Uterus (tissue), 4 donors: ENCODE data around the gene NKD2. TPM values are rescaled to one million over a fixed set of nuclear protein-coding genes. Genes with fewer than 3 reads are reported as not detected.

Experiments used
- DNase-seq, 2 donors: peaks; one replicate each; pipeline ENCODE4 v3.0.0-alpha.2; 2019 to 2020
- H3K27ac ChIP-seq, 2 donors: fragments of 200-600 bp; sonication (generic); 1 replicate in 1 of 2; 2 replicates in 1 of 2; pipeline ENCODE4 v1.5.1; 2016 to 2018
- H3K27me3 ChIP-seq, 2 donors: fragments of 200-600 bp; sonication (generic); one replicate each; pipeline ENCODE4 v1.5.1; 2018 to 2019; ENCODE audit warnings: control low read depth in 1 of 2
- H3K36me3 ChIP-seq, 2 donors: fragments of 200-600 bp; sonication (generic); one replicate each; pipeline ENCODE4 v1.5.1; 2019; ENCODE audit warnings: control low read depth in 1 of 2
- H3K4me1 ChIP-seq, 2 donors: fragments of 200-600 bp; sonication (generic); one replicate each; pipeline ENCODE4 v1.5.1; 2018 to 2019; ENCODE audit warnings: control low read depth in 1 of 2
- H3K4me3 ChIP-seq, 2 donors: fragments of 200-600 bp; sonication (generic); 1 replicate in 1 of 2; 2 replicates in 1 of 2; pipeline ENCODE4 v1.5.1; 2018 to 2019; ENCODE audit warnings: mild to moderate bottlenecking in 1 of 2
- H3K9me3 ChIP-seq, 2 donors: fragments of 200-600 bp; sonication (generic); one replicate each; pipeline ENCODE4 v1.5.1; 2019; ENCODE audit warnings: control low read depth in 1 of 2
- POLR2A ChIP-seq, 2 donors: fragments of 450-650 bp; IDR thresholded peaks; one replicate each; pipeline ENCODE4 v1.6.1; 2016; ENCODE audit warnings: antibody characterized with exemption in 2 of 2, mild to moderate bottlenecking in 1 of 2, moderate library complexity in 1 of 2
- intact Hi-C: fragments of 100-400 bp; cut with DNase I; formaldehyde crosslinking; loops from one replicate; pipeline ENCODE4 v1.15.1; 2023; ENCODE audit warnings: low total_unique reads
- total RNA-seq, 4 donors: library from RNA; depleted of rRNA in 3 of 4; stranded (reverse); fragments of >200 nt in 3 of 4; gene quantifications; one replicate each; pipeline versions ENCODE4 v1.1.0 to v1.2.4, GENCODE V29; 2014 to 2023
- TF ChIP-seq, protein P1 (sequence below), 4 experiments: fragments of 200-600 bp in 2 of 4; fragments of 450-650 bp in 2 of 4; sonication (generic) in 2 of 4; IDR thresholded peaks; one replicate each; pipeline ENCODE4 v1.5.1; 2016 to 2019; ENCODE audit warnings: antibody characterized with exemption in 4 of 4, mild to moderate bottlenecking in 2 of 4, moderate library complexity in 1 of 4
- donor health status: DM: yes; HTN: yes; CAD: no.

Gene NKD2
- total RNA-seq, 4 donors from 2014 or later, result 2.5 to 11.1 TPM; not detected in 2

DNA sequence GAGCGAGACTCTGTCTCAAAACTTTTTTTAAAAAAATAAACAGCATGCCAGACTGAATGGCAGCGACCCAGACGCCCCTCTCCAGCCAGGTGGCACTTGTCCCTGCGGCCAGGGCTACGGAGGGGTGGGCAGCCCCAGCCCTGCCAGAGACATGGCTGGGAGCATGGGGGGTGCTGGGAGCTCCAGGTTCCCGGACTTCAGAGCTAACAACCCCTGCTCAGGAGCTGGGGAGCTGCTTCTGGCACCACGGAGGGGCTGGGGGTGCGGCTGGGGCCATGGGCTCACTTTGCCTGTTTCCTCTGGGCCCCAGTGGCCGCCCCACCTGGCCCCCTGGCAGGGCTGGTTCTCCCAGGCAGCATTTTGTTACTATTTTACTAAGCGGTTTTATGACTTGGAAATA lies 53.3 kb downstream of the NKD2 start:
- no peaks in the 10 kb centered on the region for H3K4me1 ChIP-seq
- no peaks in the 10 kb centered on the region for H3K27me3 ChIP-seq
- no peak for DNase-seq
- H3K4me3 ChIP-seq, result no peak overlapping the region
- no peak overlapping the region for H3K27ac ChIP-seq
- intact Hi-C loops, result no loop called here
- H3K36me3 ChIP-seq, result no peaks in the 10 kb centered on the region
- TF ChIP-seq POLR2A (IDR thresholded peaks at IDR 0.05), result no peak
- TF ChIP-seq, protein P1, sequence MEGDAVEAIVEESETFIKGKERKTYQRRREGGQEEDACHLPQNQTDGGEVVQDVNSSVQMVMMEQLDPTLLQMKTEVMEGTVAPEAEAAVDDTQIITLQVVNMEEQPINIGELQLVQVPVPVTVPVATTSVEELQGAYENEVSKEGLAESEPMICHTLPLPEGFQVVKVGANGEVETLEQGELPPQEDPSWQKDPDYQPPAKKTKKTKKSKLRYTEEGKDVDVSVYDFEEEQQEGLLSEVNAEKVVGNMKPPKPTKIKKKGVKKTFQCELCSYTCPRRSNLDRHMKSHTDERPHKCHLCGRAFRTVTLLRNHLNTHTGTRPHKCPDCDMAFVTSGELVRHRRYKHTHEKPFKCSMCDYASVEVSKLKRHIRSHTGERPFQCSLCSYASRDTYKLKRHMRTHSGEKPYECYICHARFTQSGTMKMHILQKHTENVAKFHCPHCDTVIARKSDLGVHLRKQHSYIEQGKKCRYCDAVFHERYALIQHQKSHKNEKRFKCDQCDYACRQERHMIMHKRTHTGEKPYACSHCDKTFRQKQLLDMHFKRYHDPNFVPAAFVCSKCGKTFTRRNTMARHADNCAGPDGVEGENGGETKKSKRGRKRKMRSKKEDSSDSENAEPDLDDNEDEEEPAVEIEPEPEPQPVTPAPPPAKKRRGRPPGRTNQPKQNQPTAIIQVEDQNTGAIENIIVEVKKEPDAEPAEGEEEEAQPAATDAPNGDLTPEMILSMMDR (IDR thresholded peaks at IDR 0.05), result no peak
- no peaks in the 10 kb centered on the region for H3K9me3 ChIP-seq

DNA sequence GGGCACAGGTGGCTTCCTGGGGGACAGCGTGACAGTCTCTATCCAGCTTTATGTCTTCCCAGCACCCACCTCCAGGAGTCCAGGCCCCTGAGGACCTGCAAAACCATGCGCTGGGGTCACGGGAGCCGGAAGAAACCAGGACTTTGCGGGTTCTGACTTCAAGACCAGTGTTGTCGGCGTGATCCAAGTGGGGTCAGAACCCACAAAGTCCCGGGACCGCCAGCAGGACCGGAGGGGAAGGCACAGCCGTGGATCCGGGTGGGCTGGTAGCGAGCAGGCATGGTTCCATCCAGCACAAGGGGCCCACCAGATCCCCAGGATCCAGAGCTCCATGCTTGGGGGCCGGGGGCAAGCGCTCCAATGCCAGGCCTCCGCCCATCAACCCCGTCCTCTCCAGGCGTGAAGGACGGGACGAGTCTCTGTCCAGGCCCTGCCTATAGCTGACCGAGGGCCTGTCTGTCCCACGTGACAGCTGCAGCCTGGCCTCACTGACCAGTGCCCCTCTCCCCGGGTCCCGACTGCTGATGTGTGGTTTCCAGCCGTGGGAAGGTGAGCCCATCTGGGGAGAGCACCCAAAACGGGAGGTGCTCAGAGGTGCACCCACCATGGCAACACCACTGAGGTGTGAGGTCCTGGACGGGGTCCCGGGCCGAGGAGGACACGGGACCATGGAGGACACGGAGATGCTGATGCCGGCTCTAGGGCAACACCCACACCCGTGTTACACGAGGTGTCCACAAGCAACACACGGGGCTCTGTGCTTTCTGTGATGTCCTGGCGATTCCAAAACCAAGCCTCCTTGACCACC lies 54.4 kb downstream of the NKD2 start:
- H3K36me3 ChIP-seq, result no peaks in the 10 kb centered on the region
- H3K27me3 ChIP-seq, result no peaks in the 10 kb centered on the region
- DNase-seq, result no peak
- H3K27ac ChIP-seq, result no peak overlapping the region
- no peaks in the 10 kb centered on the region for H3K4me1 ChIP-seq
- H3K4me3 ChIP-seq, result no peak overlapping the region
- intact Hi-C loops, result no loop called here
- TF ChIP-seq POLR2A (IDR thresholded peaks at IDR 0.05), result no peak
- TF ChIP-seq, protein P1 (IDR thresholded peaks at IDR 0.05), result no peak
- no peaks in the 10 kb centered on the region for H3K9me3 ChIP-seq

DNA sequence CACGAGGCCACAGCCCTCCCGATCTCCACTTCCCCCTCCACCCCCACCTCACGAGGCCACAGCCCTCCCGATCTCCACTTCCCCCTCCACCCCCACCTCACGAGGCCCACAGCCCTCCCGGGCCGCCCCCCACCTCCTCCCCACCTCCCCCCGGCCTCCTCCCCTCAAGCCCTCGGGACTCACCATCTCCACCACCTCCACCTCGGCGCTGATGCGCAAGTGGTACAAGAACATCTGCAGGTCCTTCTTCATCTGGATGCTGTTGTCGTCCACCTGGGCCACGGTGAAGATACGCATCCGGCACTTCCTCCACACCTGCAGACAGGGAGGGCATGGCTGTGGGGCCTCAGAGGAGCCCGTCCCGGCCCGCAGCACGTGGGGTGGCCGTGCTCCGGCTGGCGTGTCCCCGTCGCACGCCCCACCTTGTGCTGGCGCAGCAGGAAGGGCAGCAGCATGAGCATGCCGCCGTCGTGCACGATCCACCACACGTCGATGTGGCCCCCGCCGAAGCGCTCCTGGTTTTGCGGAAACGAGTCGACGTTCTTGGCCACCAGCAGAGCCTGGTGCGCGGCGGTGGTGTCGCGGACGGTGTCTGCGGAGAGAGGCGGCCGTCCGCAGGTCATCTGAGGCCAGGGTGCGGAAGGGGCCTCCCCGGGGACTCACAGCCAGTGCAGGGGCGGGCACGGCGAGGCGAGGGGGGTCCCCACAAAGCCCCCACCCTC lies 55.2 kb downstream of the NKD2 start:
- H3K27me3 ChIP-seq, result no peaks in the 10 kb centered on the region
- H3K27ac ChIP-seq, result no peak overlapping the region
- no peaks in the 10 kb centered on the region for H3K4me1 ChIP-seq
- no peak overlapping the region for H3K4me3 ChIP-seq
- no peaks in the 10 kb centered on the region for H3K9me3 ChIP-seq
- no peaks in the 10 kb centered on the region for H3K36me3 ChIP-seq
- intact Hi-C loops, result no loop called here
- TF ChIP-seq, protein P1 (IDR thresholded peaks at IDR 0.05), result no peak
- TF ChIP-seq POLR2A (IDR thresholded peaks at IDR 0.05), result no peak
- DNase-seq, result no peak

DNA sequence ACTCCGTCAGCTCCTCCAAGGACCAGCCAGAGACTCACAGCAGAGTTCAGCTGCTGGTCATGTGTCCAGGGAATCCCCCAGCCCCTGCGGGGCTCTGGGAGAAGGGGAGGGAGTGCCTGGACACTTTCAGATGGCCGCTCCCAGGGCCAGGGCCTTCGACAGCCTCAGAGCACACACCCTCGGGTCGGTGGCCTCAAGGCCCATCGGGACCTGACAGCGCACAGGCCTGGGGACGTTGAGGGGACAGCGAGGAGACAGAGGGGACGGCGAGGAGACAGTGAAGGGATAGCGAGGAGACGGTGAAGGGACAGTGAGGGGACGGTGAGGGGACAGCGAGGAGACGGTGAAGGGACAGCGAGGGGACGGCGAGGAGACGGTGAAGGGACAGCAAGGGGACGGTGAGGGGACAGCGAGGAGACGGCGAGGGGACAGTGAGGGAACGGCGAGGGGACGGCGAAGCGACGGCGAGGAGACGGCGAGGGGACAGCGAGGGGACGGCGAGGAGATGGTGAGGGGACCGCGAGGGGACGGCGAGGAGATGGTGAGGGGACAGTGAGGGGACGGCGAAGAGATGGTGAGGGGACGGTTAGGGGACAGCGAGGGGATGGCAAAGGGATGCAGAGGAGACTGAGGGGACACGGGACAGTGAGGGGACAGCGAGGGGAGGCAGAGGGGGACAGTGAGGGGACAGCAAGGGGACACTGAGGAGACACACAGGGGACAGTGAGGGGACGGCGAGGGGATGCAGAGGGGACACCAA lies 56.0 kb downstream of the NKD2 start:
- Histone ChIP-seq H3K4me1 (no peaks in the 10 kb centered on the region), H3K4me3 (no peak overlapping the region), H3K36me3 (no peaks in the 10 kb centered on the region), H3K27me3 (no peaks in the 10 kb centered on the region), H3K9me3 (no peaks in the 10 kb centered on the region), H3K27ac (no peak overlapping the region)
- no peak for TF ChIP-seq POLR2A (IDR thresholded peaks at IDR 0.05)
- TF ChIP-seq, protein P1 (IDR thresholded peaks at IDR 0.05), result no peak
- DNase-seq, result no peak
- intact Hi-C loops, result no loop called here
